T-helper 1 cell treated with Interleukin-12 subunit alpha and Interleukin-12 subunit beta and Interleukin-4 antibody, amounts not matched to agents 30 ng/mL and 1 ng/mL, for 36 hours (primary cell): ENCODE measurements around the gene GINS2. TPM values are rescaled to one million over a fixed set of nuclear protein-coding genes. Genes with fewer than 3 reads are reported as not detected.

ENCODE experiments used
- intact Hi-C: fragments of 100-400 bp; cut with micrococcal nuclease; formaldehyde crosslinking; loops from one replicate; pipeline ENCODE4 v1.15.1; 2024
- total RNA-seq: library from RNA; stranded (reverse); gene quantifications from 2 replicates; pipeline ENCODE4 v1.2.3, GENCODE V29; 2022

Gene GINS2
- total RNA-seq, 1 donor from 2014 or later, result 39.6 TPM

- intact Hi-C loops, result loop anchor here (5.0 kb wide), 1 partner anchor 414 kb away; no protein-coding TSS in a partner anchor
These were observed 27.9 kb upstream of the GINS2 start for GRCh38 chr16:85716680-85717038.

- intact Hi-C loops, result loop anchor here (5.0 kb wide), 1 partner anchor 414 kb away; no protein-coding TSS in a partner anchor
These were observed 27.4 kb upstream of the GINS2 start for GRCh38 chr16:85716022-85716679.

GRCh38 chr16:85715169-85716021 is 26.6 kb upstream of the GINS2 start:
- intact Hi-C loops, result loop anchor here (5.0 kb wide), 1 partner anchor 413 kb away; no protein-coding TSS in a partner anchor

- intact Hi-C loops, result no loop called here
These were observed 24.0 kb upstream of the GINS2 start for GRCh38 chr16:85712801-85713200.

- intact Hi-C loops, result no loop called here
These were observed 23.3 kb upstream of the GINS2 start for GRCh38 chr16:85711982-85712587.

- intact Hi-C loops, result no loop called here
These were observed 22.0 kb upstream of the GINS2 start for GRCh38 chr16:85710732-85711131.

- intact Hi-C loops, result no loop called here
These were observed 21.2 kb upstream of the GINS2 start for GRCh38 chr16:85709766-85710585.

GRCh38 chr16:85708338-85708737 is 19.6 kb upstream of the GINS2 start:
- intact Hi-C loops, result no loop called here

- intact Hi-C loops, result no loop called here
These were observed 18.9 kb upstream of the GINS2 start for GRCh38 chr16:85707528-85708095.

- intact Hi-C loops, result no loop called here
These were observed 17.8 kb upstream of the GINS2 start for GRCh38 chr16:85706449-85707034.

- intact Hi-C loops, result no loop called here
These were observed 16.4 kb upstream of the GINS2 start for GRCh38 chr16:85704900-85705846.

GRCh38 chr16:85704011-85704410 is 15.3 kb upstream of the GINS2 start:
- intact Hi-C loops, result no loop called here

GRCh38 chr16:85699628-85700027 is 10.9 kb upstream of the GINS2 start:
- intact Hi-C loops, result no loop called here

GRCh38 chr16:85698935-85699558 is 10.3 kb upstream of the GINS2 start:
- intact Hi-C loops, result no loop called here

- intact Hi-C loops, result no loop called here
These were observed 9.7 kb upstream of the GINS2 start for GRCh38 chr16:85698459-85698891.

GRCh38 chr16:85697431-85697830 is 8.7 kb upstream of the GINS2 start:
- intact Hi-C loops, result no loop called here

GRCh38 chr16:85696781-85697180 is 8.0 kb upstream of the GINS2 start:
- intact Hi-C loops, result no loop called here

GRCh38 chr16:85695196-85696128 is 6.7 kb upstream of the GINS2 start:
- intact Hi-C loops, result no loop called here
